ENCODE measurements around the gene KAT6B.

DNA sequence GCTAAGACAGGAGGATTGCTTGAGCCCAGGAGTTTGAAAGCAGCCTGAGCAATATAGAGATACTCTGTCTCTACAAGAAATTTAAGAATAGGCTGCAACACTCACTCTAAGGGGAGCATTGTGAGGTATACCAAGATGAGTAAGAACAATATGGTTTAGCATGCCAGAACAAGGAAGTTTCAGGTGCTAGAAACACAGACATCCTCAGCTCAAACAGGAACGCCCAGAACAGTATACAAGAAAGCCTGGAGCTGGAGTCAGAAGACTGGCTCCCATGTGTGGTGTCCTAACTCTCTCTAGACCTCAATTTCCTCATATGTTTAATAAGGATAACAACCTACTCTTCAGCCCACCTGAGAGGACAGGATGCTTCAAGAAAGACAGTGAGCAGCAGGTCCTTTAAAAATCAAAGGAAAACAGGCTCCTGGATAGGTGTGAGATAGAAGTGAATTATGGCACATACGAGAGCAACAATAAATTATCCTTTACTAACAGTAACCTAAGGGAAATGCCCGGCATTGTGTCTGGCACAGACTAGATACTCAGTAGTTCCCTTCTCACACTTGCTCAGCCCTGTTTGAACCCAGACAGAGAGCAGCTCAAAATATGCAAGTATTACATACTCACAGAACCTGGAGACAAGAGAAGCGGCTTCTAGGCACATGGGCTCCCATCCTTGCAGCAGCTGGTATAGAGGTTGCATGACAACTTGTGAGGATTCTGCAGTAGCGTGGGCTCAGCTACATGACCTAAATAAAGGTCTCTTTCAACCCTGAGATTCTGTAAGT, 45.4 kb downstream of the KAT6B start:
- TF ChIP-seq POLR2A (IDR thresholded peaks at IDR 0.05; ENCODE audit: low read depth, low read length): no peak
- no peak for TF ChIP-seq POU2F2 (IDR thresholded peaks at IDR 0.05; ENCODE audit: low read depth, low read length)
- TF ChIP-seq PAX5 (IDR thresholded peaks at IDR 0.05; ENCODE audit: insufficient read depth, low read length, severe bottlenecking): no peak
- TF ChIP-seq TAF1 (IDR thresholded peaks at IDR 0.05; ENCODE audit: low read depth, low read length): peak; percentile 15; the same call in 1 of the 2 replicates
- TF ChIP-seq POLR2AphosphoS5 (IDR thresholded peaks at IDR 0.05; ENCODE audit: low read depth, low read length): no peak
- TF ChIP-seq SPI1 (IDR thresholded peaks at IDR 0.05; ENCODE audit: low read depth, low read length): 0 out of 2 replicates have a peak, but pooled peaks have one; percentile 4

Measured in GM12891 (cell line).